NT2/D1 (cell line): ENCODE data around the gene FBLN1.

ENCODE experiments used
- SUZ12 ChIP-seq: IDR thresholded peaks from 2 replicates; pipeline ENCODE4 v1.6.1; 2011; ENCODE audit not compliant: insufficient read length, insufficient read depth; ENCODE audit errors: extremely low read depth
- ZNF274 ChIP-seq: IDR thresholded peaks from 2 replicates; pipeline ENCODE4 v1.6.1; 2011; ENCODE audit warnings: mild to moderate bottlenecking, low read depth, low read length

GRCh38 chr22:45525480-45525879, 22.8 kb downstream of the FBLN1 start:
- TF ChIP-seq ZNF274 (no peak), SUZ12 (no peak)
